Glomerular endothelial cell (primary cell): Measurements from ENCODE around the gene CELSR1. TPM values are rescaled to one million over a fixed set of nuclear protein-coding genes. Genes with fewer than 3 reads are reported as not detected.
"Not testable (repeated sequence)": the region's sequence is repeated elsewhere in the genome, so short reads cannot be mapped to it uniquely, and the experiment has no call there.

Experiments used
- DNase-seq: peaks from one replicate; pipeline ENCODE4 v3.0.0-alpha.2; 2011; ENCODE audit warnings: low read depth, low spot score; ENCODE audit errors: extremely low read depth
- total RNA-seq: library from RNA; depleted of rRNA; stranded (reverse); fragments of >200 nt; gene quantifications from 2 replicates; pipeline ENCODE4 v1.2.3, GENCODE V29; 2015

The CELSR1 gene
- total RNA-seq, 1 donor from 2014 or later, result 9.5 TPM

DNA sequence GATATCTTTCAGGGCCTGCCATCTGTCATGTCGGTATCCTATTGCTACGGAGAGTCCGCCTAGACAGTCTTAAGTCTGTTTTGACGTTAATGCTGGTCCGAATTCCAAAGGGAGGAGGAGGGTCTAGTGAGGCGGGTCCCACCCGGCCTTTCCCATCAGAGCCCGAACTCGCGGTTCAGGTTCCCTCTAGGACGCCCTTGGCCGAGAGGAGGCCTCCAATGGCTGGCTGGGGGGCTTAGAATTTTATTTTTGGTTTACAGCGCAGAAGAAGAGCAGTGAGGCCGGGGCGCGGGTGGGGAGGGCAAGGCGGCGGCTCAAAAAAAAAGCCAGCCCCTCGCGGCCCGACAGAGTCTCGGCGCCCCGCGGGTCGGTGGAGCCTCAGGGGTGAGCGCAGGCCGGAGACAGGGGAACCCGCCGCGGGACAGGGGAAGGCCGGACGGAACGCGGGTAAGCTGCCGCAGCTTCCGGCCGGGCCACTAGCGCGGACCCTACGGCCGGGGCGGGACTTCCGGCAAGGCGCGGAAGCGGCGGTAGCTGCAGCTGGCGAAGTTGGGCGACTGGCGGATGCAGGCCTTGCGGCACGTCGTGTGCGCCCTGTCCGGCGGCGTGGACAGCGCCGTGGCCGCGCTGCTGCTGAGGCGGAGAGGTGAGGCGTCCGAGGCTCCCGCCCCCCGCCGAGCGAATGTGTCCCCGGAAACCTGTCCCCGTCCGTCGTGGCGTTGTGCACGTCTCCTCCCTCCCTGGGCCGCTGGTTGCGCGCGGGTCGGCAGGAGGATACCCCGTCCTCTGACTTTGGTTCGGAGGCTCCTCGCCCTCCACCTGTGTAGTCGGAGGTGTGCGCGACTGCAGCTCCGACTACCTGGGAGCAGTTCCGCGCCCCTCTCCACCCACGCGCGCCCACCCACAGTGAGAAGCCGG lies 202.0 kb downstream of the CELSR1 start, which contains the start of gene TRMU:
TSS of gene TRMU (plus strand) at position 514 of the 918 bp plus-strand sequence. CDS start at position 565, 51 bp downstream.
- no peak for DNase-seq

DNA sequence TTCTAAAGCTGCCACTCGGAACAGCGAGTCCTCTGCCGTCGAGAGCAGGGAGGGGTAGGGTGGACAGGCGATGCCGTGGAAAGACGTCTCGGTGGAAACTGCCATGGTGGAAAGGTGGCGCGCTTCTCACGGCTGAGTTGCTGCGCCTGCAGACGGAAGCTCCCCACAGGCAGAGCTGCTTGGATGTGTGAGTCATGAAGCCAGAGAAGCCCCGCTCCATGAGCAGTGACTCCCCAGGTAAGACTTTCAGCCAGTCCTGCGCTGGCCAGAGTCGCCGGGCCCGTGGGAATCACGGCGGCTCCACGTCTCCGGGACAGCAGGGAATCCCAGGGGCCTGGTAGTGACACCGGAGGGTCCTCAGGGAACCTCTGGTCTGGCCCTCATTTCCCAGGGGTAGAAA lies 205.9 kb downstream of the CELSR1 start:
- DNase-seq, result no peak

DNA sequence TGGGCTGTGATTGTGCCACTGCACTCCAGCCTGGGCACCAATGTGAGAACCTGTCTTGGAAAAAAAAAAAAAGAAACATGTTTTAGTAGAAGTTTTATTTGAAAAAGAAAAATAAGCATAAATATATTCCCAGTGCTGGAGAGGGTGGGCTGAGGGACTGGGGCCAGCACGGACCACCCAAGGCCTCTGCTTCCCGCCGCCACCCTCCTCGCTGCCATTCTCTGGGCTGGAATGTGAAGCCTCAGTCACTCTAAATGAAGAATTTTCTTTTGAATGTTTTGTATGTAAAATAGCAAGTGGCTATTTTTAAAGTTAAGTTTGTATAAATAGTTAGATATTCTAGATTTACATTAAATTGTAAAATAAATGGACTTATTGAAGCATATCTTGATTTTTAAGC lies 207.0 kb downstream of the CELSR1 start:
- DNase-seq, result no peak

- no peak for DNase-seq
Observed at GRCh38 chr22:46329616-46330015, 207.8 kb downstream of the CELSR1 start.

DNA sequence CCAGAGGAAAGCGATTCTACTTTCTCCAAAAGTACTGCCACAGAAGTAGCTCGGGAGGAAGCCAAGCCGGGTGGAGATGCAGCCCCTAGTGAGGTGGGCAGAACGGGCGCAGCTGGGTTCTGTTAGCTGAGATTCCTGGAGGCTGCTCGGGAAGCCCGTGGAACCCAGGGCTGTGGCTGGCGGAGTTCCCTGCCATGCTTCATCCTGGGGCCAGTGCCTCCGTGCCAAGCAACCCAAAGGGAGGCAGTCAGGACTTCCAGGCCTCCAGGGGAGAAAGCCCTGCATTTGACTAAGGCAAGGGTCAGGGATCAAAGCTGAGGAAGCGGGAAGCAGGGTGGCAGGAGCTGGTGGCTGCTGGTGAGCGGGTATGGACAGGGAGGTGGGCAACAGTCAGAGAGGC lies 208.6 kb downstream of the CELSR1 start:
- no peak for DNase-seq

GRCh38 chr22:46327691-46328465 lies 209.5 kb downstream of the CELSR1 start:
- DNase-seq, result no peak

GRCh38 chr22:46326066-46326680 lies 211.2 kb downstream of the CELSR1 start:
- no peak for DNase-seq

GRCh38 chr22:46323162-46323561 lies 214.3 kb downstream of the CELSR1 start:
- DNase-seq, result no peak

DNA sequence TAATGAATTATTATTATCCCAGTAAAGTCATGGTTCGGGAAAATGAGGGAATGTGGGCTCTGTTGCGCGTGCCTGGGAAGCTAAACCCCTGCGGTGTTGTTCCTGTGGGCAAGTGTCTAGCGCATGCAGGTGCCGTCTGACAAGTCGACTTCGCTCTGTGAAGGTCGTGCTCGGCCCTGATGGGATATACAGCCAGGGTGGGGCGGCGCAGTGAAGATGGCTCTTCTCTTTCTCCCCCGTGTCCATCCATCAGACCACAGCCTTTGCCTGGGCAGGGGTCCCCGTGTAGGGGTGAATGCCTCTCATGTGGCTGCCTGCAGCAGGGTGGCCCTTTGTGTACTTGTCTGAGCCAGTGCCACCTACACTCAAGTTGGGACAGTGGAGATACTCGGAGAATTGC lies 214.7 kb downstream of the CELSR1 start:
- DNase-seq, result no peak

DNA sequence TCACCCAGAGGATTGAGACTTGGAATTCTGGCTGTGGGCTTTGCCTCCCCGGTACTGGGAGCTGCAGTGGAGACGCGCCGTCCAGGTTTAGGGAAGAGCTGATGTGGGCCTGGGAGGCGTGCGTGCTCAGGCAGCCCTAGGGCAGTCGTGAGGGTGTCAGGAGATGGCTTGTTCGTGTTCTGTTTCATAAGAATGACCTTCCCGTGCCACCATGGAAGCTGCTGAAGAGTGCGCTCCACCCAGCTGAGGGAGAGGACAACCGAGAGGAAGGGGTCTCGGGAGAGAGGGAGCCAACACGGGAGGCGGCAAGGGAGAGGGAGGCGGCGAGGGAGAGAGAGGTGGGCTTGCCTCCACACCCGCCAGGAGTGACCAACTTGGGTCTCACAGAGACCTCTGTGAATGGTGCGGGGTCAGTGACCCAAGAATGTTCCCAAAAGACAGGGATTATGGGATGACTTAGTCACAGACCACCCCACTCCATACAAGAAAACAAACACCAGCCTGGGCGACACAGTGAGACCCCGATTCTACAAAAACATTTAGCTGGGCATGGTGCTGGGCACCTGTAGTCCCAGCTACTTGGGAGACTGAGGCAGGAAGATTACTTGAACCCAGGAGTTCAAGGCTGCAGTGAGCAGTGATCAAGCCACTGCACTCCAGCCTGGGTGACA lies 216.6 kb downstream of the CELSR1 start:
- no peak for DNase-seq

DNA sequence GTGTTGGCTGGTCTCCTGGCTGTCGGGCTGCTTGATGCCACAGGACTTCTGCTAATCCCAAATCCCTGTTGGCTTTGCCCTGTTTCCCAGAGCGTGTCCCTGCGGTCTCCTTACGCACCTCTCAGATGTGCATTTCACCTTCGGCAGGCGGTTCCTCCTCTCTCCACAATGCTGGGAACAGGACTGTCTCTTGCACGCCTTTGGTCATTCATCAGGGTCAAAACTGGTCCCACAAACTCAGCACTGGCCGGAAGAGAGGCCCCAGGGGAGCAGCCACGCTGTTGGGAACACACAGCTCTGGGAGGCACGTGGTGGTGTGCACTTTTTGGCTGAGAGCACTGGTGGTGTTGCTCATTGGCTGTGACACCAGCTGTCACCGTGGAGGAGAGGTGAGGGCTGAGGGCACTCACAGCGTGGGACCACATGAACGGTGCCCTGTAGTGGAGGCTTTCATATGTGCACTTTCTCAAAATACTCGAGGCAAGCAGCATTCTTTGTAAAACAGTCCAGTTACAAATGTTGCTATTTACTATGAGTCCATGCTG lies 217.2 kb downstream of the CELSR1 start:
- DNase-seq, result no peak

GRCh38 chr22:46319319-46319718 lies 218.1 kb downstream of the CELSR1 start:
- no peak for DNase-seq

DNA sequence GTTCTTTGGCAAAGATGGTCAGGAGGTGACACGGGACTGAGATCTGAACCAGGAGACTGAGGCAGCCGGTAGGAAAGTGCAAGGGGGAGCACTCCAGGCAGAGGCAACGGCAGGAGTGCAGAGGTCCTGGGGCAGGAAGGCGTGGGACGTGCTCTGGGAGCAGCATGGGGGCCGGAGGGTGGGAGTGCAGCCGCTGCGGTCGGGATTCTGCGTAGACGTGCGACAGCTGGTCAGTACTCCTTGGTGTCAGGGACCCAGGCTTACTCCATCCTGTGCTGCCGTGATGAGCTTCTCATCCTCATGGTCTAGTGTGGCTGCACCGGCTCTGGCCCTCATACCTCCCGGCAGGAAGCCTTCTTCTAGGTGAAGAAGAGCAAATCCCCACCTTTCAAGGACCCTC lies 218.8 kb downstream of the CELSR1 start:
- DNase-seq, result no peak

DNA sequence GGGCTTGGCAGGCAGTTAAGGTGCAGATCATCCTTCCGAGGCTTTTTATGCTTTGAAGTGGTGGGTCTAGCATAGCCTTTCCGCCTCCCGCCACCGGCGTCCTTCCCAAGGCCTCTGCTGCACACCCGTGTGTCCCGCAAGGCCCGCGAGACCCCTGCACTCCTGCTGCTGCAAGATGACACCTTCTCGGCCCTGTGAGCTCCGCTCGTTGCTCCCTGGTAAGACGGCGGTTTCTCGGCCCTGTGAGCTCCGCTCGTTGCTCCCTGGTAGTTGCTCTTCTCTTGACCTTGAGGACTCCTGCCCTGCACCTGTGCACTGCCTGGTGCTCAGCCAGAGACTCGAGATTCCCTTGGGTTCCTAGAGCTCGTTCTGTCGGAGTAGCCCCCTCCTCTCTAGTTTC lies 219.8 kb downstream of the CELSR1 start:
- DNase-seq, result no peak

GRCh38 chr22:46315976-46316375 lies 221.4 kb downstream of the CELSR1 start:
- no peak for DNase-seq

DNA sequence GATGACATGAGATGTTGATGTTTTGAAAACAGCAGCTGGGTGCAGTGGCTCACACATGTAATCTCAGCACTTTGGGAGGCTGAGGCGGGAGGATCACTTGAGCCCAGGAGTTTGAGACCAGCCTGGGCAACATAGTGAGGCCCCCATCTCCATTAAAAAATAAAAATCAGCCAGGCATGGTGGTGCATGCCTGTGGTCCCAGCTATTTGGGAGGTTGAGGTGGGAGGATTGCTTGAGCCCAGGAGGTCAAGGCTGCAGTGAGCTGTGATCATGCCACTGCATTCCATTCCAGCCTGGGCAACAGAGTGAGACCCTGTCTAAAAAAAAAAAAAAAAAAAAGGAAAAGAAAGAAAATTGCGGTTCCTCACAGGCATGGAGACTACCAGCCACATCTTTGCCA lies 224.6 kb downstream of the CELSR1 start:
- DNase-seq, result not testable (repeated sequence)

DNA sequence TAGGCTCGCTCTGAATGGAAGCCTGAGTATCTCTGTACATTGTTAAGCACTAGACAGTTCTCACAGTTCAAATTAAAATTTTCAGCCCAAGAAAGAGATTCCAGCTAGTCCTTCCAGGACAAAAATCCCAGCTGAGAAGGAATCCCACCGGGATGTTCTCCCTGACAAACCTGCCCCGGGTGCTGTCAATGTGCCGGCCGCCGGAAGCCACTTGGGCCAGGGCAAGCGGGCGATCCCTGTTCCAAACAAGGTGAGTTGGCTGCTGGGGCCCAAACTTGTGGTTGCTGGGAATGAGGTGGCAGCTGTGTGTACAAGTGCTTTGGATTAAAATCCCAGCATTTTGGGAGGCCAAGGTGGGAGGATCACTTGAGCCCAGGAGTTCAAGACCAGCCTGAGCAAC lies 225.4 kb downstream of the CELSR1 start:
- DNase-seq, result no peak
